Amniotic epithelial cell (primary cell): Measurements from ENCODE around the gene LDAF1.
"Not testable (repeated sequence)": the region's sequence is repeated elsewhere in the genome, so short reads cannot be mapped to it uniquely, and the experiment has no call there.

Experiments
- DNase-seq: peaks from one replicate; pipeline ENCODE4 v3.0.0-alpha.2; 2010; ENCODE audit warnings: low read depth

LDAF1 gene

GRCh38 chr16:21158208-21159110 is at the start of gene LDAF1:
LDAF1 (plus strand) TSS chr16:21158674; CDS start chr16:21161183, 2,509 bp downstream.
- DNase-seq, result peak; percentile 54

DNA sequence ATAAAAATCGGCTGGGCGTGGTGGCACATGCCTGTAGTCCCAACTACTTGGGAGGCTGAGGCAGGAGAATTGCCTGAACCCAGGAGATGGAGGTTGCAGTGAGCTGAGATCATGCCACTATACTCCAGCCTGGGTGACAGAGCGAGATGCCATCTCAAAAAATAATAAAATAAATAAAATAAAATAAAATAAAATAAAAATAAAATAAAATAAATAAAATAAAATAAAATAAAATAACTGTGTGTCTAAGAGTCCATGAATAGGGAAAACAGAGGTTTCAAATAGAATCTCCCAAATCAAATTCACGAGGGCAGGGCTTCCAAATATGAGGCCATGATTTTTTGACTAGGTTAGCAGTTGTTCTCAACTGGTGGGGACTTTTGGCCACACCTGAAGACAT is 42.9 kb upstream of the LDAF1 start:
- not testable (repeated sequence) for DNase-seq

DNA sequence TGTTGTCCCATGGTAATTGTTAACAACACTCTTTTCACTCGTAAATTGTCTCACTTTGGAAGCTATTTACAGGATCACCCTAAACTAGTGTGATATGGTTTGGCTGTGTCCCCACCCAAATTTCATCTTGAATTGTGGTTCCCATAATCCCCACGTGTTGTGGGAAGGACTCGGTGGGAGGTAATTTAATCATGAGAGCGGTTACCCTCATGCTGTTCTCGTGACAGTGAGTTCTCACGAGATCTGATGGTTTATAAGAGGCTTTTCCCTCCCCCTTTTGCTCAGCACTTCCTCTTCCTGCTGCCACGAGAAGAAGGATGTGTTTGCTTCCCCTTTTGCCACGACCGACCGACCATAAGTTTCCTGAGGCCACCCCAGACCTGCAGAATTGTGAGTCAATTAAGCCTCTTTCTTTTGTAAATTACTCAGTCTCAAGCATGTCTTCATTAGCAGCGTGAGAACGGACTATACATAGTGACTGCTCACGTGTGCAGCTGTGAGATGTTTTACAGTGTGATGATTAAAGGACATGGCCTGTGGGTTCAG is 42.3 kb upstream of the LDAF1 start:
- no peak for DNase-seq

GRCh38 chr16:21117567-21117966 is 40.9 kb upstream of the LDAF1 start:
- no peak for DNase-seq

DNA sequence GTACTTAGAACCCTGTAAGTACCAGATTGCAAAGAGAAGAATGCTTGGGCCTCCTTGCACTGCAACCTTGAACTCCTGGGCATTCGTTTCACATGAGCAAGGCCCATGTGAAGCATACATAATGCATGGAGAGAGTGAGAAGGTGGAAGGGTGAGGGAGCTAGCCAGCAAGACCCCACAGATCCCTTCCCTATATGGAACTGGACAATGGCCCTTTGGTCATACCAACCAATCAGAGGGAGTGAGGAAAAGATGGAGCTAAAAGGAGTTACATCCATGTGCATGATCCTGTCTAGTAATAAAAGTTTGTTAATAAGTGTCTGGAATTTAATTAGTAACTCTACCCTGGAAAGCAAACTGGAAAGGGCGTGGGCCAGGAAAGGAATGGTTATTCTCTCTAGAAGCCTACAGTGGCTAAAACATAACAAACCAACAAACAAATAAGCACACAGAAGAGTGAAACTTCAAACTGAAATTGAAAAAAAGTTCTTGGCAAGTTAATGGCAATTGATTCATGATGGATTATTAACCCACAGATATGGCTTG is 37.4 kb upstream of the LDAF1 start:
- DNase-seq, result no peak

DNA sequence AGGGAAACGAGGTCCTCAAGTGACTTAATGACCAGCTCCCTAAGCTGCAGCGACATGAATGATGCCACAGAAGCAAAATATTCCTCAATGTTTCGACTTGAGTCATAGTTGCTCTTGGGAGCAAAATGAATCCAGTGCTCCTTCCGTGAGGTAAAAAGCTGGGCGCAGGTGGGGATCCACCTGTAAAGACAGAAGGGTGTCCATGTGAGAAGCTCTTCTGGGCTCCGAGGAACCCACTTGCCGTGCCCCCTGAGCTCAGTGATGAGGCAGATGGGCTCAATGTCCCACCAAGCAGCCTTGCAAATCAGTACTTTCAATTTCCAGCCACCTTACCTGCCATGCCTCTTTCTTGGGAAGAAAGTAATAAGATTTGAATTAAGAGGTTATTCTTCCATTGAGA is 33.3 kb upstream of the LDAF1 start:
- DNase-seq, result no peak

DNA sequence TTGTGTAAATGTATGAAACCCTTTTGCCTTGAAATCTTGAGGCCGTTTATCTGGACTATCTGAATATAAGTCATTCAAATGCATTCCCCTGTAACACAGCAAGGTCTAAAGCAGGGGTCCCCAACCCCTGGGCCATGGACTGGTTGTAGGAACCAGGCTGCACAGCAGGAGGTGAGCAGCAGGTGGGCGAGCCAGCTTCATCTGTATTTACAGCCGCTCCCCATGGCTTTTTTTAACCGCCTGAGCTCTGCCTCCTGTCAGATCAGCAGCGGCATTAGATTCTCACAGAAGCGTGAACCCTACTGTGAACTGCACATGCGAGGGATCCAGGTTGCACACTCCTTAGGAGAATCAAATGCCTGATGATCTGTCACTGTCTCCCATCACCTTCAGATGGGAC is 32.0 kb upstream of the LDAF1 start:
- no peak for DNase-seq

DNA sequence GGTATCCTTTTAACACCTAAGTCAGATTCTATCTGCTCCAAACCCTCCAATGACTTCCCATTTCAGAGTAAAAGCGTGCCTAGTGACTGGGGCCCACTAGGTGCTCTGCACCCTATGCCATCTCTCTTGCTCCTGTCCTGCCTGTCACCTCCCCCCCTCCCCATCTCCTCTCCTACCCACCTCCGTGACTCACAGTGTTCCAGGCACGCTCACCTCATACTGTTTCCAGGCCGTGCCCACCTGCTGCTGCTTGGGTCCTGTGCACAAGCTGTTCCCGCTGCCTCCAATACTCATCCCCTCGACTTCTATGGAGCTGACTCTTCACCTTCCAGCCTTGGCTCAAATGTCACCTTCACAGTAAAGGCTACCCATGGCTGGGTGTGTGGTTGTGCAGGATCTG is 29.5 kb upstream of the LDAF1 start:
- DNase-seq, result no peak

DNA sequence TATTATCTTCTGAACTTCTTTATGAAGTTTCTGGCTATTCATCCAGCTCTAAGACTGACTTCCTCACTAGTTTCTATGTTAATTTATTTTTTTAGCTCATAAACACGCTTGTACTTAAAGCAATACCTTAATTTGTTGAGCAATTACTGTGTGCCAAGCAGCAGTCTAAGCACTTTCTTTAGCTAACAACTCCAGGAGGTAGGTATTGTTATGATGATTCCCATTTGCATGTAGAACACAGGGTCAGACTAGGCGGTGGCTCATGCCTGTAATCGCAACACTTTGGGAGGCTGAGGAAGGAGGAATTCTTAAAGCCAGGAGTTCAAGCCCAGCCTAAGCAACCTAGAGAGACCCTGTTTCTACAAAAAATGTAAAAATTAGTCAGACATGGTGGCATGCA is 27.7 kb upstream of the LDAF1 start:
- no peak for DNase-seq

- no peak for DNase-seq
These were observed 24.4 kb upstream of the LDAF1 start for GRCh38 chr16:21134053-21134452.

GRCh38 chr16:21145738-21146137 is 12.7 kb upstream of the LDAF1 start:
- DNase-seq, result no peak

GRCh38 chr16:21150375-21151001 is 8.0 kb upstream of the LDAF1 start, which contains the start of gene DNAH3:
DNAH3 (minus strand) TSS chr16:21150846; CDS start chr16:21150319, 527 bp downstream.
- no peak for DNase-seq

DNA sequence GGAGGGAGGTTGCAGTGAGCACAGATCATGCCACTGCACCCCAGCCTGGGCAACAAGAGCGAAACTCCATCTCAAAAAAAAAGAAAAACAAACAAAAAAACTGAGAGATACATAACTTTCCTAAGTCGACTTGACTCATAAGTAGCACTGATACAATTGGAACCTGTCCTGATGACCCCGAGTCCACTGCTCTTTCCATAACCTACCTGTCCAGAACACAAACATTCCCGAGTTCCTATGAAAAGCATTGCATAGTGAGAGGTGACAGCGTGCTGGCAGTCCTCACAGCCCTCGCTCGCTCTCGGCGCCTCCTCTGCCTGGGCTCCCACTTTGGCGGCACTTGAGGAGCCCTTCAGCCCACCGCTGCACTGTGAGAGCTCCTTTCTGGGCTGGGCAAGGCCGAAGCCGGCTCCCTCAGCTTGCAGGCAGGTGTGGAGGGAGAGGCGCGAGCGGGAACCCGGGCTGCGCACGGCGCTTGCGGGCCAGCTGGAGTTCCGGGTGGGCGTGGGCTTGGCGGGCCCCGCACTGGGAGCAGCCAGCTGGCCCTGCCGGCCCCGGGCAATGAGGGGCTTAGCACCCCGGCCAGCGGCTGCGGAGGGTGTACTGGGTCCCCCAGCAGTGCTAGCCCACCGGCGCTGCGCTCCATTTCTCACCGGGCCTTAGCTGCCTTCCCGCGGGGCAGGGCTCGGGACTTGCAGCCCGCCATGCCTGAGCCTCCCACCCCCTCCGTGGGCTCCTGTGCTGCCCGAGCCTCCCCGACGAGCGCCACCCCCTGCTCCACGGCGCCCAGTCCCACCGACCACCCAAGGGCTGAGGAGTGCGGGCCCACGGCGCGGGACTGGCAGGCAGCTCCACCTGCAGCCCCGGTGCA is 6.1 kb upstream of the LDAF1 start:
- not testable (repeated sequence) for DNase-seq

GRCh38 chr16:21153124-21153729 is 5.2 kb upstream of the LDAF1 start:
- not testable (repeated sequence) for DNase-seq

DNA sequence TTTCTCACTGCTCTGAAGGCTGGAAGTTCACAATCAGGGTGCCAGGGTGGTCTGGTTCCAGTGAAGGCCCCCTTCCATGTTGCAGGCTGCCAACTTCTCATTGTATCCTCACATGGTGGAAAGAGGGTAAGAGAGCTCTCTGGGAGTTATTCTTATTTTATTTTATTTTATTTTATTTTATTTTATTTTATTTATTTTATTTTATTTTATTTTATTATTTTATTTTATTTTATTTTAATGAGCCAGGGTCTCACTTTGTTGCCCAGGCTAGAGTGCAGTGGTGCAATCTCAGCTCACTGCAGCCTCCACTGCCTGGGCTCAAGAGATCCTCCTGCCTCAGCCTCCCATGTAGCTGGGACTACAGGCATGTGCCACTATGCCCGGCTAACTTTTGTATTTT is 2.5 kb upstream of the LDAF1 start:
- DNase-seq, result not testable (repeated sequence)

DNA sequence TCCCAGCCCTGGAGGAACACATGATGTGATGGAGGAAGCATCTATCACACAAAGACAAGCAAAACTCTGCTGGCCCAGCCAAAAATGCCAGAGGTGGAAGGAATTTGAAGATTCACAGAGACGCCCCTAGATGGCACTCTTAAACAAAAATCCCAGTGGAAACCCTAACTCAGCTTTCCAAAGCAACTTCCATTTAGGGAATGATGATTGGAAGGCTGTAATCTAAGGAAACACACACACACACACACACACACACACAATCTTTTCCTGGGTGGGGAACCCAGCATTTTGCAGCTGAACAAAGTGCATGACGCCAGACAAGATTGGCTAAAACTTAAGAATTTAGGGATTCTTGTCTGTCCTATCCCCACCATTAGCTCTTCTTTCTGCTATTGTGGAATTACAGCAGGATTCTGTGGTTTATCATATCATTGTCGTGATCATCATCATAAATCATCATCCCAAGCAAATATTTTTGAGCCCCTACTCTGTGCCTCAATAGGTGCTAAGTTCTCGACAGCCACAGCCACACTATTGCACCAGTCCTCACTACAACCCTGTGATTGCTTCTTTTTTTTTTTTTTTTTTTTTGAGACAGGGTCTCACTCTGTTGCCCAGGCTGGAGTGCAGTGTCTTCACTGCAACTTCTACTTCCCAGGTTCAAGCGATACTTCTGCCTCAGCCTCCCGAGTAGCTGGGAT is 1.6 kb upstream of the LDAF1 start:
- DNase-seq, result peak; percentile 82

DNA sequence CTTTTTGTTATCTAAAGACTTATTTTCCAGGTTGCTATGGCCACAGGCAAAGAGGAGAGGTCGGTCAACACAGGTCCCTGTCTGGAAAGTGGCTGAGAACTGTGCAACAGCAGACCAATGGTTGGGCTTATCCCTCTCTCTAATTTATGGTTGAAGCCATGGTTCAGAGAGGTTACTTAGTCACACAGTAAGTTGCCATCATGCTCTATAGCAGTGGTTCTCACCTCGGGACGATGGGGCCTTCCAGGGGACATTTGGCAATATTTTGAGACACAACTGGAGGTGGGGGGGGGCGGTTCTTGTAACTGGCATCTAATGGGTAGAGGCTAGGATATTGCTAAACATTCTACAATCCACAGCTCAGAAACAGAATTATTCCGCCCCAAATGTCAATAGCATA is 842 bp upstream of the LDAF1 start:
- no peak for DNase-seq

GRCh38 chr16:21159281-21159951 is 942 bp downstream of the LDAF1 start:
- no peak for DNase-seq

- no peak for DNase-seq
These were observed 1.8 kb downstream of the LDAF1 start for GRCh38 chr16:21160276-21160675.

DNA sequence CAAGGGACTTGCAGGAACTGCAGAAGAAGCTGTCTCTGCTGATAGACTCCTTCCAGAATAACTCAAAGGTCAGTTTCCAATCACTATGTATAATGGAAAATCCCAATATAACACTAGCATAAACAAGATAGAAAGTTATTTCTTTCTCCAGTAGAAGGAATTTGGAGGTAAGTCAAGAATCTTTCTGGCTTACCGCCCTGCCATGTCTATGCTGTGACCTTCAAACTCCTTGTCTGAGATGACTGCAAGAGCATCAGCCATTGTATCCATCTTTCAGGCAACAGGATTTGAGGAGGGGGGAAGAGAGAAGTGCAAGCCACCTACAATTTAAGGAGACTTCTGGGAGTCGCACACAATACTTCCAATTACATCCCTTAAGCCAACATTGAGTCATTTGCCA is 2.7 kb downstream of the LDAF1 start:
- no peak for DNase-seq
